ENCODE data around the gene GRB2. TPM values are rescaled to one million over a fixed set of nuclear protein-coding genes. Genes with fewer than 3 reads are reported as not detected.

The GRB2 gene
- total RNA-seq, 1 donor from 2014 or later: 84.8 TPM

DNA sequence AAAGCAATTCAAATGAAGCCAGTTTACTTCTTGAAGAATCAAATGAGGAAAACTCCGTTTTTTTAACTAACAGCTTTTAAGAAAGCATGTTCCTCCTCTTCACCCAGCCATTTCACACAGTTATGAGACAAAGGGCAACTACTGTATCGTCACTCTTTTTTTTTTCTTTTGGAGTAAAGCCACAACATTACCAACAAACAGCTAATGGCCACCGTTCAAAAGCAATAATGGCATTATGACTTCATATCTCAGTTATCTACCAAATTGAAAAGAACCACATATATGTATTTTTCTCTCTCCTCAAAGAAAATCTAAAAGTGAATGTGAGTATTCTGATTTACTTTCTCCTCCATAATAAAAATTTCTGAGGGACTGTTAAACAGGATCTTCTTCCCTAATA lies 14.5 kb downstream of the GRB2 start:
- no peak for DNase-seq (ENCODE audit: low spot score, unreplicated experiment)
- Mint-ChIP-seq H3K4me1 (ENCODE audit: low read depth) (peaks cover 48% of the 10 kb centered on the region), H3K27ac (peak overlapping the region; percentile 84), H3K36me3 (ENCODE audit: insufficient read depth) (peaks cover 12% of the 10 kb centered on the region), H3K9me3 (ENCODE audit: low read depth) (no peaks in the 10 kb centered on the region), H3K27me3 (no peaks in the 10 kb centered on the region), H3K4me3 (ENCODE audit: low read depth) (peak overlapping the region; percentile 23)
- TF ChIP-seq, protein P1, sequence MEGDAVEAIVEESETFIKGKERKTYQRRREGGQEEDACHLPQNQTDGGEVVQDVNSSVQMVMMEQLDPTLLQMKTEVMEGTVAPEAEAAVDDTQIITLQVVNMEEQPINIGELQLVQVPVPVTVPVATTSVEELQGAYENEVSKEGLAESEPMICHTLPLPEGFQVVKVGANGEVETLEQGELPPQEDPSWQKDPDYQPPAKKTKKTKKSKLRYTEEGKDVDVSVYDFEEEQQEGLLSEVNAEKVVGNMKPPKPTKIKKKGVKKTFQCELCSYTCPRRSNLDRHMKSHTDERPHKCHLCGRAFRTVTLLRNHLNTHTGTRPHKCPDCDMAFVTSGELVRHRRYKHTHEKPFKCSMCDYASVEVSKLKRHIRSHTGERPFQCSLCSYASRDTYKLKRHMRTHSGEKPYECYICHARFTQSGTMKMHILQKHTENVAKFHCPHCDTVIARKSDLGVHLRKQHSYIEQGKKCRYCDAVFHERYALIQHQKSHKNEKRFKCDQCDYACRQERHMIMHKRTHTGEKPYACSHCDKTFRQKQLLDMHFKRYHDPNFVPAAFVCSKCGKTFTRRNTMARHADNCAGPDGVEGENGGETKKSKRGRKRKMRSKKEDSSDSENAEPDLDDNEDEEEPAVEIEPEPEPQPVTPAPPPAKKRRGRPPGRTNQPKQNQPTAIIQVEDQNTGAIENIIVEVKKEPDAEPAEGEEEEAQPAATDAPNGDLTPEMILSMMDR (IDR thresholded peaks at IDR 0.05; ENCODE audit: unreplicated experiment): no peak

DNA sequence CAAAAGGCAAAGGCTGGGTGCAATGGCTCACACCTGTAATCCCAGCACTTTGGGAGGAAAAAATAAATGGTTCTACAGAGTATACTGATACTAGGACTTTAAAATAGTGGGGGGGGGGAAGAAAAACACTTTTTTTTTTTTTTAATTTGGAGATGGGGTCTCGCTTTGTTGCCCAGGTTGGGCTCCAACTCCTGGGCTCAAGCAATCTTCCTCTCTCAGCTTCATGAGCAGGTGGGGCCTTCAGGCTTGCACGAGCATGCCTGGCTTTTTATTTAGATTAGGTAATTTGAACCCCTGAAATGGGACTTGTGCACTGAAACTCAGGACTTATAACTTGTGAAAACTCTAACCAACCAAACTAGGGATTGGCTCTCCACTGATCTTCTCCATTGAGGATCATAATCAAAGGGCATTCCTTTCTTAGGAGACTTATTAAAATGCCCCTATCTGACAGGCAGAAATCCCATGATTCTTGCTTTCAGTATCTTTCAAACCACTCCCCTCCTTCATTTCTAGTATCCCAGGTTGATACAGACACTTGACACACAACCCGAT lies 16.9 kb downstream of the GRB2 start:
- Mint-ChIP-seq H3K36me3 (ENCODE audit: insufficient read depth) (peaks cover 12% of the 10 kb centered on the region), H3K27ac (peak overlapping the region; percentile 24), H3K9me3 (ENCODE audit: low read depth) (no peaks in the 10 kb centered on the region), H3K4me1 (ENCODE audit: low read depth) (peaks cover 31% of the 10 kb centered on the region), H3K4me3 (ENCODE audit: low read depth) (no peak overlapping the region), H3K27me3 (no peaks in the 10 kb centered on the region)
- TF ChIP-seq, protein P1 (IDR thresholded peaks at IDR 0.05; ENCODE audit: unreplicated experiment): no peak
- DNase-seq (ENCODE audit: low spot score, unreplicated experiment): no peak

DNA sequence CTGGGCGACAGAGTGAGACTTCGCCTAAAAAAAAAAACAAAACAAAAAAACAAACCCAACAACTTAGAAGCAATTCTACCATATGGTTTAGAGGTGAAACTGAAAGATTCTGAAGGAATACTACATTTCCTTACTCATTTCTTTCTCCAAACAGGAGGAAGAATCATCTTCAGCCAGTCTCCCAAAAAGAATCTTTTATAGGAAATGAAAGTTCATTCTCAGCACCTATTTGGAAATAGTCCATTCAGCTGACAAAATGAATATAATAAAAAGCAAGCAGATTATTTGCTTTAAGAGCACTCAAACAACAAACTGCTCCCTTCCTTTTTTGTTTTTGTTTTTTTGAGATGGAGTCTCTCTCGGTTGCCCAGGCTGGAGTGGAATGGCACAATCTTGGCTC lies 17.7 kb downstream of the GRB2 start:
- no peak overlapping the region for H3K27ac Mint-ChIP-seq
- H3K36me3 Mint-ChIP-seq (ENCODE audit: insufficient read depth): peaks cover 12% of the 10 kb centered on the region
- peaks cover 27% of the 10 kb centered on the region for H3K4me1 Mint-ChIP-seq (ENCODE audit: low read depth)
- TF ChIP-seq, protein P1 (IDR thresholded peaks at IDR 0.05; ENCODE audit: unreplicated experiment): no peak
- no peak for DNase-seq (ENCODE audit: low spot score, unreplicated experiment)
- no peak overlapping the region for H3K4me3 Mint-ChIP-seq (ENCODE audit: low read depth)
- H3K9me3 Mint-ChIP-seq (ENCODE audit: low read depth): no peaks in the 10 kb centered on the region
- no peaks in the 10 kb centered on the region for H3K27me3 Mint-ChIP-seq

DNA sequence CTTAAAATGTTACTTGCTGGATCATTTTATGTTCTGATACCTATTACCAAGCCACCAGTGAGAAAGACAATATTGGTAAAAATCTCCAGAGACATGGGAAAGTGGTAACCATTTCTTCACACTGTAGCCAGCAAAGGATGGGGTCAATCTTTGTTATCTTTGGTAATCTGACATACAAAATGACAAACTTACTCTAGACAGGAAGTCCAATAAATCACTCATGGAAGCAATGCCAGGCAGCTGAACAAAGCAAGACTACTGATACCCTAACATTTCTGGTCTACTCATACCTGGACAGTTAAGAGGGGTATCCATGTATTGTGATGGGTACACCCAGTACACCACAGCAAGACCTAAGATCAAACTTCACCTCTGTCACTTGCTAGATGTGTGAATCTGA lies 19.0 kb downstream of the GRB2 start:
- H3K9me3 Mint-ChIP-seq (ENCODE audit: low read depth): no peaks in the 10 kb centered on the region
- no peak overlapping the region for H3K4me3 Mint-ChIP-seq (ENCODE audit: low read depth)
- DNase-seq (ENCODE audit: low spot score, unreplicated experiment): no peak
- no peaks in the 10 kb centered on the region for H3K27me3 Mint-ChIP-seq
- peaks cover 12% of the 10 kb centered on the region for H3K36me3 Mint-ChIP-seq (ENCODE audit: insufficient read depth)
- TF ChIP-seq, protein P1 (IDR thresholded peaks at IDR 0.05; ENCODE audit: unreplicated experiment): no peak
- no peak overlapping the region for H3K27ac Mint-ChIP-seq
- H3K4me1 Mint-ChIP-seq (ENCODE audit: low read depth): peaks cover 21% of the 10 kb centered on the region

DNA sequence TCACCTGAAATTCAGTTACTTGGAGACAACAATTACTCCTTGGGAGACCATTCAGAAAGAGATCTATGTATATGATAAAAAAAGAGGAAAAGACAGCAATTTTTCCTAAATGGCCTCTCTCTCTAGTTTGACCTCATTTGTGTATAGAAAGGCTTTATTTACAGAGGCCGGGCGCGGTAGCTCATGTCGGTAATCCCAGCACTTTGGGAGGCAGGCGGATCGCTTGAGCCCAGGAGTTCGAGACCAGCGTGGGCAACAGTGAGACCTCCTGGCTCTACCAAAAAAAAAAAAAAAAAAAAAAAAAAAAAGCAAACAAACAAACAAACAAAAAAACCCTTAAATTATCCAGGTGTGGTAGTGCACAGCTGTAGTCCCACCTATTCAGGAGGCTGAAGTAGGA lies 20.7 kb downstream of the GRB2 start:
- Mint-ChIP-seq H3K27me3 (no peaks in the 10 kb centered on the region), H3K9me3 (ENCODE audit: low read depth) (no peaks in the 10 kb centered on the region), H3K4me3 (ENCODE audit: low read depth) (no peak overlapping the region), H3K36me3 (ENCODE audit: insufficient read depth) (peaks cover 10% of the 10 kb centered on the region), H3K27ac (no peak overlapping the region), H3K4me1 (ENCODE audit: low read depth) (peaks cover 22% of the 10 kb centered on the region)
- TF ChIP-seq, protein P1 (IDR thresholded peaks at IDR 0.05; ENCODE audit: unreplicated experiment): no peak
- DNase-seq (ENCODE audit: low spot score, unreplicated experiment): no peak

Data from progenitor cell of endocrine pancreas (in vitro differentiated cells).